ENCODE measurements around the gene PIBF1.
"Not testable (repeated sequence)": the region's sequence is repeated elsewhere in the genome, so short reads cannot be mapped to it uniquely, and the experiment has no call there.

The PIBF1 gene

DNA sequence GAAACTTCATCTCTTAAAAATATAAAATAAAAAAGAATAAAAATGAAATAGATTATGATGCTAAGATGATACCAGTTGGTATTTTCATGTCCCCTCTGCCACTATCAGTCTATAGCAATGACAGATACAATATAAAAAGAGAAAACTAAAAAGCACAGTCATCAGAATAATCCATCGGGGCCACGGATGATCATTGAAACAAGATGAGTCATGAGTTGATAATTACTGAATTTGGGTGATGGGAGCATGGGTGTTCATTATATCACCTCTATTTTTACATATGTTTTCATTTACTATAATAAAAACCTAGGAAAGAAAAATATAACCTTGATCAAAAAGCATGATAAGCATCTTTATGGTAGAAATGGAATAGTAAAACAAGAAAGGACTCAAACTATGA is 41.1 kb downstream of the PIBF1 start:
- no peak for DNase-seq (ENCODE audit: low read depth)

DNA sequence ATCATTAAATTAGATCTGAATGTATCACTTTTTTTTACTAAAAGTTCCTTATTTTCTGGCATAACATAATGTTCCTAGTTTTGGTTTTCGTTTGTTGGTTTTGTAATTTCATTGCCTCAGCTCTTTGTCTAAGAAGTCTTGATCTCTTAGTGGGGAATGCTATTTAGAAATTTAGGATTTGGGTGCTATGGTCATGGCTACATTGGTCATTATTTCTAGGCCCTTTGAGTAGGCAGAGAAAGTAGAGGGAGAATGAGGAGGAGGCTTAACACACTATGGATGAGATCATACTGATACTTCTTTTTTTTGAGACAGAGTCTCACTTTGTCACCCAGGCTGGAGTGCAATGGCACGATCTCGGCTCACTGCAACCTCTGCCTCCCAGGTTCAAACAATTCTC is 41.8 kb downstream of the PIBF1 start:
- DNase-seq (ENCODE audit: low read depth): no peak

DNA sequence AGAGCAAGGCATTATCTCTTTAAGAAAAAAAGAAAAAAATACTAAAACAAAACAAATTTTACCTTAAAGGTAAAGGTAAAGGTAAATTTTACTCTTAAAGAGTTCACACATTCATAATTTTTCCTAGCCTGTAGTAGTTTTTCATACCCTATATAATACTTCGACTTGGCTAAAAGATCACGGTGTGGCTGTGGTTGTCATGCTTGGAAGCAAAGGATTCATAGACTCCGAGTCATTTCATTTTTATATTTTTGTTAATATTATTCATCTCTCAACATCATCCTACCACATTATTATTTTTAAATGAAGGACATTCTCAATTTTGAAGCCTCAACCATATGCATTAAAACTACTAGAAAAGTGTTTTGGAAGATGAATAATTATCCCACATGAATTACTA is 52.7 kb downstream of the PIBF1 start:
- DNase-seq (ENCODE audit: low read depth): no peak

DNA sequence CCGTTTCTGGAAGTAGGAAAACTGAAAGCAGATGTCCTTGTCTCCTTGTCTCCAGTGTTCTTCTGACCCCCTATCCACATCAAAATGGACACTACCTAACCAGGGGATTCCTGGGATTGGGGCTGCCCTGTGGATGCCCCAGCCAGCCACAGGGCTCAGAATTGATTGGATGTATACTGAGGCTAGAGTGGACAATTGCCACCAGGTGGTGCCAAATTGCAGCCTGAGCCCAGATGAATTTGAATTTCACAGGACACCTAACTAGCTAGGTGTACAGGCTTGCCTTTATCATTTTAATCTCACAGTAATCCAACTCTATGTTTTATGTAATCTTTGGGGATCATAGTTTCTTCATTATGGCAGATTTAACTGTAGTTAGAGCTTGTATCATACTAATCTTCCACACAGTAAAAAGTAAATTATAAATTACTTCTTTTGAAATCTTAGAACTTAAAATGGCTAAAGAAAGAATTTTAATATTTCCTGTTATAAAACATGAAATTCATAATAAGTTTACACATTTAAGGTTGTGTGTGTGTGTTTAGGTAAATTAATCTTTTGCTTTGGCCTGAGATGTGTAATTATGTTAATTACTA is 58.0 kb downstream of the PIBF1 start:
- no peak for DNase-seq (ENCODE audit: low read depth)

DNA sequence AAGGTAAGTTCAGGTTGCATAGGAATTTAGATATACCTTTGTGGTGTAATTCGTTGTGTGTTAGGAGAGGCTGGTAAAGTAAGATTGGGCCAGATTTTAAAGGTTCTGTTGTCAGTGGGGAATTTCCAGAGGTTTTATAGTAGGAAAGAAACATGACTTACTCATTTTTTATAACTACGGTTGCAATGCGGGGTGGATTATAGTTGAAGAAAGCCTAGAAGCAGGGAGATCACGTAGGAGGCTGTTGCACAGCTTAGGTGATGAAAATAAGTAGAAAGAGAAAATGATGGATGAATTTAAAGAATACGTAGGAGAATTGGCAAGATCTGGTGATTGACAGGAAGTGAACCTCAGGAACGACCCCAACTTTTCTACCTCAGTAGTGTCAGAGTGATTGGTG is 61.1 kb downstream of the PIBF1 start:
- DNase-seq (ENCODE audit: low read depth): no peak

DNA sequence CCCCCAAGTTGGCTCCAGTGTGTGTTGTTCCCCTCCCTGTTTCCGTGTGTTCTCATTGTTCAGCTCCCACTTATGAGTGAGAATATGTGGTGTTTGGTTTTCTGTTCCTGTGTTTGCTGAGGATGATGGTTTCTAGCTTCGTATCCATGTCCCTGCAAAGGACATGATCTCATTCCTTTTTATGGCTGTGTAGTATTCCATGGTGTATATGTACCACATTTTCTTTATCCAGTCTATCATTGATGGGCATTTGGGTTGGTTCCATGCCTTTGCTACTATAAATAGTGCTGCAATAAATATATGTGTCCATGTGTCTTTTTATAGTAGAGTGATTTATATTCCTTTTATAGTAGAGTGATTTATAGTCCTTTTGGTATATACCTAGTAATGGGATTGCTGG is 63.2 kb downstream of the PIBF1 start:
- not testable (repeated sequence) for DNase-seq (ENCODE audit: low read depth)

DNA sequence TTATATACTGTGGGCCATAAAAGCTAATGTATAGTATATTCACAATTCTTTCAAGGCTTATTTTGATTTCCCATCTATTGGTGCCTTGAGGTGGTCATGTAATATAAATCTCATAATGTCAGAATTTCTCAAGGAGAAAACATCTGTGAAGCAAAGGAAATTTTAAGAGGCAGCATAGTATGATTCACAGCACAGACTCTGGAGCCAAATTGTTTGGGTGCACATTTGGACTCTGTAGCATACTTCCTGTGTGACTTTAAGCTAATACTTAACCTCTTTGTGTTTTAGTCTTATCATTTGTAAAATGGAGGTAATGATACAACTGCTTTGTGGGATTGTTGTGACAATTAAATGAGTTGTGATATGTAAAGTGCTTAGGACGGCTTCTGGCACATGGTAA is 67.6 kb downstream of the PIBF1 start:
- no peak for DNase-seq (ENCODE audit: low read depth)

DNA sequence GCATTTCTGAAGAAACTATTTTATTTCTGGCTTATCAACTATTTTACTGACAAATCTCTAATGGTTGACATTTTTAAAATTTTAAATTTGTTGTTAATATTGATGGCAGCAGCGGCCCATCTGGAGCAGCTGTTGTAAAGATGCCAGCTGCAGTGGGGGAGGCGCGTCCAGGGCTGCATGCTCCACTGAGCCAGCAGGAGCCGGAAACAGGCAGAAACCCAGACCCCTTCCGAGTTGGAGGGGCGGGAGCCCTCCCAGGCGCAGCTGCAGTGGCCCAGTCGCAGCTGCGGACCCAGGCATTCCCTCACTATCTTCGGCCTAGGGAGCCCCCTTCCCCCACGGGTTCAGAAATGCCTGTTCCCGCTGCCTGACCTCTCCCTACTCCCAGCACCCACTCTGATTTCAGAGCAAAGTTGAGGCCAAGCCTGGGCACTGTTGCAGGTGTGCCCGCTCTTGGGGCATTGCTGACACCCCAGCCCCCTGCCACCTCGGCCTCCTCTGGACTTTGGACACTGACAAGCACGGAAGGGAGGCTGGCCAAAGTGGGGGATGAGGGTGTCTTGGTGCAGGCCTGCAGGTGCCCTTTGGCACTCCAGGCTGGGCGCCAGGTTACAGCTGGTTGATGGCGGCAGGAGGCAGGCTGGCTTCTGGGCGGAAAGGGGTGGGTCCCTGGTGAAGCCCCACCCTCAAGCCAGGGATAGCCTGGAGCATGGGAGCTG is 69.2 kb downstream of the PIBF1 start:
- DNase-seq (ENCODE audit: low read depth): no peak

DNA sequence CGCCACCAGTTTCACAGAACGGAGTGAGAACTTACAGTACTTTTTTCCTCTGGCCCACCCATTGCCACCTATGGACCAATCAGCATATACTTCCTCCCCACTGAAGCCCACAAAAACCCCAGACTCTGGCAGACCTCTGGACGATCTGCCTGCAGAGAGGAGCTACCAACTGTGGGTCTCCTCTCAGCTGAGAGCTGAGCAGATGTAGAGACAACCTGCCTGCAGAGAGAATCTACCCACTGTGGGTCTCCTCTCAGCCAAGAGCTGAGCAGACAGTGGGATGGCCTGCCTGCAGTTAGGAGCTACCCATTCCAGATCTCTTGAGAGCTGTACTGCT is 69.7 kb downstream of the PIBF1 start:
- DNase-seq (ENCODE audit: low read depth): no peak

DNA sequence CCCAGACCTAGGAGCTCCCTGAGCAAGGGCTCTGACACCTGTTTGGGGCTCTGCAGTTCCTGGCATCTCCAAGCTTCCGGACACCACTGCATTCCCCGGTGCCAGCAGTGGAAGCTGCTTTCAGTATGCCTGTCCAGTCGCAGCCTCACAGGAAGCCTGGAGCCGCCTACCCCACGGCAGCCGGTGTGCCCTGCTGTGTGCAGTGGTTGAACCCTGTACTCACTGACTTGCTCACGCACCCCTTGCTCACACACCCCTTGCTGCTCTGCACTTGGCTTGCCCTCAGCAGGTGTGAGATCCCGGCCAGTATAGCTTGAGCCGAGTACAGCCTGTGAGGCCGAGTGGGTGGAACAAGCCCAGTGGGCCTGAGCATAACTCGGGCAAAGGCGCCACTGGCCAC is 70.3 kb downstream of the PIBF1 start:
- no peak for DNase-seq (ENCODE audit: low read depth)

DNA sequence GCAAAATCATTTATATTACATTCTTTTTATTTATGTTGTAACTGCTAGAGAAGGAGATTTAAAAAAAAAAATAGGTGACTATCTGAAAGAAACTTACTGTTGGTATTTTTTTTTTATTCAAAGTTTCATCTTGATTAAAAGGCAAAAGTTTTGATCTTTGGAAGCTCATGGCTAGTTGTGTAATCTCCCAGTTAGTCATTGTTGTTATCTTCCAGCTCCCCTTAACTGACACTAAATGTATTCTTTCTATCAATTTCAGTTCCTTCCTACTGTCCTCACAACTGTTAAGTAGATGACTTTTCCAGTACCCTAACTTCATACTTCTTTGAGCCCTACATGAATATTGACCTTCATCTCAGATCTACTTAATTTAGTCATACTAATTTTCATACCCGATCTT is 71.1 kb downstream of the PIBF1 start:
- DNase-seq (ENCODE audit: low read depth): no peak

DNA sequence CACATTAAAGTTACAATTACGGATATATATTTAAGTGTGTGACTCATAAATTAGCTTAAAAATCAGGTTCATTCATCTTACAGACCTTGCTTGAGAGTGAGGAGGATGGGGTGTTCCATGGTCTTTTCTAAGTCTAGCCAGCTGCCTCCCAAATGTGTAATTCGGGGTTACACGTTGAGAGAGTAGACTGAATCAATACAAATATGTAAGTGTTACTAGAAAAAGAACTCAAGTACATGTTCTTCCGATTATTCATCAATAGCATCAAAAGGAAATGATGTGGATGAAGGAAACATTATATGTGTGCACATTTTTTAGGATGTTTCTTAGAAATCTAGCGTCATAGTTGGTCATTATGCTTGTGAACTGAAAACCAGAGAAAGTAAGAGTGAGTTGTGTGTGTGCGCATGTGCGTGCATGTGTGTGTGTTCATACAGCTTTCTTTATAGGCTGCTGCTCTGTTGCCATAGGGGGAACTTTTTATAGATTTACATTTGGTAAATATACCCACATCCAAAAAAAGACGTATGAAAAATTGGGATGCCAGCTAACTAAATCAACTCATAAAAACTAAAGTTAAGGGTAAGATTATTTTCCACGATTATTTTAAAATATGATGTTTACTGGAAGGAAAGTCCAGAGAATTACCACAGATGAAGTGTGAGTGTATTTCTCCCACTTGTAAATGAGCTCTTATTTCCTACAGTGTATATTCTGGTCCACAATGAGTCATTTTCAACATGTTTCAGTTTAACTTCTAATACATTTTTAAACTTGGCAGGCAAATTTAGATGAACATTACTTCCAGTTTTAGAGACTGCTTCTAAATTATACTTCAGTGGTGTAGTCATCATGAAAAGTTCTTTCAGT is 82.4 kb downstream of the PIBF1 start:
- DNase-seq (ENCODE audit: low read depth): no peak

DNA sequence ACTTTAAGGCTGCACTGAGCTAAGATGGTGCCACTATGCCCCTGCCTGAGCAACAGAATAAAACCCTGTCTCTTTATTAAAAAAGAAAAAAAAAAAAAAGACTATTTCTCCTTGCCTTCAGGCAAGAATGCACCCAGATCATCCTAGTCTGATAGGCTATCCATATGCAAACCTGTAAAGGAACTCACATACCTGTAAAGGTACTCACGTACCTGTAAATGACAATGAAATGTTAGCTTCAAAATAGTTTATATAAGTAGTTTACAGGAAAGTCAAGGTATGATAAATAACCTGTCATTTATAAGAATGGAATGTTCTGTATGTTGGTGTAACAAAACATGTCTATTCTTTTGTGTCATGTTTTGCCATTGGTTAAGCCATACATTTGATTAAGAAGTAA is 86.3 kb downstream of the PIBF1 start:
- no peak for DNase-seq (ENCODE audit: low read depth)

DNA sequence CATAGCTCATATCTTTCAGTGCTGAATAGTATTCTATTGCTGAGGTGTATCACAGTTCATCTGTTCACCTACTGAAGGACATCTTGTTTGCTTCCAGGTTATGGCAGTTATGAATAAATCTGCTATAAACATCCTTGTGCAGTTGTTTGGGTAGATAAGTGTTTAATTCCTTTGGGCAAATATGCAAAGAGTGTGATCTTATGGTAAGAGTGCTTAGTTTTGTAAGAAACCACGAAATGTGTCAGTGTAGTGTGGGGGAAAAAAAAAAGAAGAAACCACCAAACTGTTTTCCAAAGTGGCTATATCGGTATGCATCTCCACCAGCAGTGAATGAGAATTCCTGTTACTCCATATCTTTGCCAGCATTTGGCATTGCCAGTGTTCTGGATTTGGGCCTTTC is 93.3 kb downstream of the PIBF1 start:
- DNase-seq (ENCODE audit: low read depth): no peak

DNA sequence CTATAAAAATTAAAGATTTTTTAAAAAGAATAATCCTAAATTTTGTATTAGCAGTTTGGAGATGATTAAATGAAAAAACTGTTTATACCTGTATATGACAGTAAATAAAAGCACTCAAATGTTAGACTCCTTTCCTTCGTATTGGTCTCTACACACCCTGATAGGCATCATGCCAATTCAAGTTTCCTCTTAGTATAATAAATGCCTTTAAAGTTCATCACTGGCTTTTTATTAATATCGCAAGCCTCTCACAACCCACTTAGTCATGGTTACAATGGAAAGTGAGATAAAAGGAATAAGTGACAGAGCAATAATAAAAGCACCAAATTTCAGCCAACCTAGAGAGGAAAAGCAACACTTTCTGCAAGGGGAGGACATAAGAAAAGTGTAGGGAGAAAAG is 102.2 kb downstream of the PIBF1 start:
- DNase-seq (ENCODE audit: low read depth): no peak

DNA sequence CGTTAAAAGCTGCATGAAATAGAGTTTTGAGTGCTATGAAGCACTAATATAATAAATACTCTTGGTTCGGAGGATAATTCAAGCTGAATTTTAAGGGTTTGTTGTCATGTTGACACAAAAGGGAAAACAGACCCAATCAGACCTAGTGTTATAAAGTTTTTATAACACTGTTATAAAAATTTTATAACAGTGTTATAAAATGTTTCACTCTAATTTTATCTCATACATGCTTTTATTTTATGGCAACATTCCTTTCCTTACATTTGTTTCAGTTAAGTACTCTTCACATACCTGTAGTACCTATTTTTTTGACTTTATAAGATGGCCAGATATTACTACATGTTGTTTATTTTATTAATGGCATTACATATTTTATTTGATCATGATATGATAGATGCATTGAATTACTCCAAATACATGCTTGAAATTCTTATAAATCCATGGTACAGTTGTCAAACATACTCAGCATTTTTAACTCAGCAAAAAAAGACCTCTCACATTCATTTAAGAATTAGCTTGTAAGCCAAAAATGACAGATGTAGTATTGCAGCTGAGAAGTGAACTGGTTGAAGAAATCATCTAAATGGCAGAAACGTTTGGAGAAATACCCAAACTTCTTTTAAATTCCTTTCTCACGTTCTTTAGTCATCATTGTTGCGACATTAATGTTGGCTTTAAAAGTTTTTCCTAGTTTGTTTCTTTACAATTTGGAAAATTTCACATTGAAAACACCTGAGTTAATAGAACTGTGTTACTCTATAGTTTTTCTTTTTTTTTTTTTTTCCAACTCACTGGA is 104.5 kb downstream of the PIBF1 start:
- DNase-seq (ENCODE audit: low read depth): no peak

DNA sequence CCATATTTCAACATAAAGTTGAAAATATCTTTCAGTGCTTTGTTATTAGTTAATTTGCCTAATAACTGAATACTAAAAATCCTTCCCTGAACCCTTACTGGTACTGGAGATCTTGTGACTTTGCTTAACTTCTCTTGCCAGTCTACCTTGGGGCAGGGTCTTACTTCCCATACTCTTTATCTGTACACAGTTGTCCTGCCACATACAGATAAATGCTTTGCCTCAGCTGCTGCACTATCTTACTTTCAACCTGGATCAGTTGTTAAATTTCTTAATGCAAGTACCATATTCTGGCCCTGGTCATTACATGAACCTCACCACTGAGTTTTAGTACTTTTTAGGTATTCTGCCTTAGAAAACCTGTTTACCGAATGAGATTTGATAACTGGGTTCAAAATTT is 107.6 kb downstream of the PIBF1 start:
- DNase-seq (ENCODE audit: low read depth): no peak

DNA sequence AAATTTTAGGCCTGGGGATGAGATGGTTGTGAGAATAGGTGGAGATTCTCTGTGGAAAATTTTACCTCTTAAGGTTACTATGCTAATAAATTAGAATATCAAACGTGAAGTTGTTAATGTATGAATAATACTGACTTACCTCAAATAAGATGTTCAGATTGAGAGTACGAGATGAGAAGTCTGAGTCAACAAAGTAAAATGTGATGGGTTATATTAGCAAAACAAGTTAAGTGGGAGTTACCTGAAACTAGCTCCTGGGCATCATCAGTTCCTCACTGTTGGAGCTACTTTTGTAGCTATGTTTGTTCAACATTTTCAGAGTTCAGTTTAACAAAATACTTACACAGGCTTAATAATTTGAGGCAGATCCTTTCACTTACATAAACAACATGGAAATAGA is 108.6 kb downstream of the PIBF1 start:
- DNase-seq (ENCODE audit: low read depth): no peak

DNA sequence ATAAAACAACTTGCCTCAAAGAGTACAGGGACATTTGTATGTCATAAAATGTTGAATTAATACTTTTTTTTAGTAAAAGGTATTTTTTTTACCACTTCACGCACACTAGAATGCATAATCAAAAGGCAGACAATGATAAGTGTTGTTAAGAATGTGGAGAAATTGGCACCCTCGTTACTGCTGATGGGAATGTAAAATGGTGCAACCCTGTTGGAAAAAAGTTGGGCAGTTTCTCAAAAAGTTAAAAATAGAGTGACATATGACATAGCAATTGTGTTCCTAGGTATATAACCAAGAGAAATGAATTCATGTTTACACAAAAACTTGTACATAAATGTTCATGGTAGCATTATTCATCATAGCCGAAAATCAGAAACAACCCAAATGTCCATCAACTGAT is 109.5 kb downstream of the PIBF1 start:
- DNase-seq (ENCODE audit: low read depth): no peak

DNA sequence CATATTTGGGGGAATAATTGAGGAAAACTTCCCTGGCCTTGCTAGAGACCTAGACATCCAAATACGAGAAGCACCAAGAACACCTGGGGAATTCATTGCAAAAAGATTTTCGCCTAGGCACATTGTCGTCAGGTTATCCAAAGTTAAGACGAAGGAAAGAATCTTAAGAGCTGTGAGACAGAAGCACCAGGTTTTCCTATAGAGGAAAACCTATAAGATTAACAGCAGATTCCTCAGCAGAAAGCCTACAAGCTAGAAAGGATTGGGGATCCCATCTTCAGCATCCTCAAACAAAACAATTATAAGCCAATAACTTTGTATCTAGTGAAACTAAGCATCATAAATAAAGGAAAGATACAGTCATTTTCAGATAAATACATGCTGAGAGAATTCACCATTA is 114.9 kb downstream of the PIBF1 start:
- DNase-seq (ENCODE audit: low read depth): no peak

DNA sequence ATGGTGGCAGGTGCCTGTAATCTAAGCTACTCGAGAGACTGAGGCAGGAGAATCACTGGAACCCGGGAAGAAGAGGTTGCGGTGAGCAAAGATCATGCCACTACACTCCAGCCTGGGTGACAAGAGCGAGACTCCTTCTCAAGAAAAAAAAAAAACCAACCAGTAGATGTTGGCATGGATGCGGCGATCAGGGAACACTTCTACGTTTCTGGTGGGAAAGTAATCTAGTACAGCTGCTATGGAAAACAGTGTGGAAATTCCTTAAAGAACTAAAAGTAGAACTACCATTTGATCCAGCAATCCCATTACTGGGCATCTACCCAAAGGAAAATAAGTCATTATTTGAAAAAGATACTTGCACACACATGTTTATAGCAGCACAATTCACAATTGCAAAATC is 119.6 kb downstream of the PIBF1 start:
- not testable (repeated sequence) for DNase-seq (ENCODE audit: low read depth)

DNA sequence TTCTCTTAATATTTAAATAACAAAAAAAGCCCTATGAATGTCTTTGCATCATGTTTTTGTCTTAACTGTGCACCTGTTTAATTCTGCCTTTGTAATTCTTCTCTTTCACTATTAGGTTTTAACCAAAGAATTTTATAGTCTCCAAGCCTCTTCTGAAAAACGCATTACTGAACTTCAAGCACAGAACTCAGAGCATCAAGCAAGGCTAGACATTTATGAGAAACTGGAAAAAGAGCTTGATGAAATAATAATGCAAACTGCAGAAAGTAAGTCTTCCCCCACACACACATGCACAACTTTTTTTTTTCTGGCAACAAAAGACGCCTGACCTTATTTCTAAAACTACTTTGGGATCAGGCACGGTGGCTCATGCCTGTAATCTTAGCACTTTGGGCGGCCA is 126.5 kb downstream of the PIBF1 start:
- no peak for DNase-seq (ENCODE audit: low read depth)

DNA sequence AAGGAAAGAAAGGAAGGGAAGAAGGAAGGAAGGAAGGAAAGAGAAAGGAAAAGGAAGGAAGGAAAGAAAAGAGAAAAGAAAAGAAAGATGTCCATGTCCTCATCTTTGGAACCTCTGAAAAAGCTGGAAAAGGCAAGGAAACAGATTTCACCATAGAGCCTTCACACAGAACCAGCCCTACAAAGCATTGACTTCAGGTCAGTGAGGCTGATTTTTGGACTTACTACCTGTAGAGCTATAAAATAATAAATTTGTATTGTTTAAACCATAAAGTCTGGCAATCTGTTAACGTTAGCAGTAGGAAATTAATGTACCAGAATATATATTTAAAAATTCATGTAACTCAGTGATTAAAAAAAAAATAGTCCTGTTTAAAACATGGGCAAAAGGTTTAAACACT is 130.0 kb downstream of the PIBF1 start:
- DNase-seq (ENCODE audit: low read depth): no peak

Measured in HS-5 (cell line).